ENCODE measurements around the gene NCBP2L.

Gene NCBP2L

DNA sequence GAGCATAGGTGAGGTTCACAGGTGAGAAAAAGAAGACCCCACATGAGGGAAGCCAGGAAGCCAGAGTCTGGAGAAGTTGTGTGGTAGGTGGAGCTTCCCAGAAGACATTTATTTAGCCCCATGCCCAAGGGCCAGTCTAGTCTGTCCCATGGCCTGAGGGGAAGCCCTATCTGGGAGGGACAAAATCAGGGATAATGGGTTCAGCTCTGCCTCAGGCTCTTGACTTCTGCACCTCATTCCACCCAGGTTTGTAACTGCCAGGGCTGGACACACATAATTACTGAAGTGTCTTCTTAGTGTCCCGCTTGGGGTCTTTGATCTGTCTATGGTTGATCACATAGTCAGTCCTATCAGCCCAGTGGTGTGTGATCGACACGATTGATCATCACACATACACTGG is 38.0 kb upstream of the NCBP2L start (continued):
- TF ChIP-seq PRDM2 (tag by site-specific recombination; IDR thresholded peaks at IDR 0.05; ENCODE audit: borderline replicate concordance), result no peak
- TF ChIP-seq ZNF624 (tag by site-specific recombination; IDR thresholded peaks at IDR 0.05), result no peak
- TF ChIP-seq ZNF394 (tag by site-specific recombination; IDR thresholded peaks at IDR 0.05; ENCODE audit: borderline replicate concordance), result no peak
- TF ChIP-seq ZBTB44 (tag by site-specific recombination; IDR thresholded peaks at IDR 0.05), result no peak
- TF ChIP-seq, protein P1, sequence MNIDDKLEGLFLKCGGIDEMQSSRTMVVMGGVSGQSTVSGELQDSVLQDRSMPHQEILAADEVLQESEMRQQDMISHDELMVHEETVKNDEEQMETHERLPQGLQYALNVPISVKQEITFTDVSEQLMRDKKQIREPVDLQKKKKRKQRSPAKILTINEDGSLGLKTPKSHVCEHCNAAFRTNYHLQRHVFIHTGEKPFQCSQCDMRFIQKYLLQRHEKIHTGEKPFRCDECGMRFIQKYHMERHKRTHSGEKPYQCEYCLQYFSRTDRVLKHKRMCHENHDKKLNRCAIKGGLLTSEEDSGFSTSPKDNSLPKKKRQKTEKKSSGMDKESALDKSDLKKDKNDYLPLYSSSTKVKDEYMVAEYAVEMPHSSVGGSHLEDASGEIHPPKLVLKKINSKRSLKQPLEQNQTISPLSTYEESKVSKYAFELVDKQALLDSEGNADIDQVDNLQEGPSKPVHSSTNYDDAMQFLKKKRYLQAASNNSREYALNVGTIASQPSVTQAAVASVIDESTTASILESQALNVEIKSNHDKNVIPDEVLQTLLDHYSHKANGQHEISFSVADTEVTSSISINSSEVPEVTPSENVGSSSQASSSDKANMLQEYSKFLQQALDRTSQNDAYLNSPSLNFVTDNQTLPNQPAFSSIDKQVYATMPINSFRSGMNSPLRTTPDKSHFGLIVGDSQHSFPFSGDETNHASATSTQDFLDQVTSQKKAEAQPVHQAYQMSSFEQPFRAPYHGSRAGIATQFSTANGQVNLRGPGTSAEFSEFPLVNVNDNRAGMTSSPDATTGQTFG (tag by site-specific recombination; IDR thresholded peaks at IDR 0.05; ENCODE audit: borderline replicate concordance), result no peak
- no peak for TF ChIP-seq ZNF449 (tag by site-specific recombination; IDR thresholded peaks at IDR 0.05)

GRCh38 chrX:107741404-107741790 is 36.1 kb upstream of the NCBP2L start:
- TF ChIP-seq GLIS1 (tag by site-specific recombination; IDR thresholded peaks at IDR 0.05), result no peak
- TF ChIP-seq ZFHX2 (tag by site-specific recombination; conservative IDR thresholded peaks at IDR 0.05), result peak; percentile 56
- no peak for TF ChIP-seq ZNF830 (tag by site-specific recombination; IDR thresholded peaks at IDR 0.05; ENCODE audit: low read depth)
- TF ChIP-seq, protein P2, sequence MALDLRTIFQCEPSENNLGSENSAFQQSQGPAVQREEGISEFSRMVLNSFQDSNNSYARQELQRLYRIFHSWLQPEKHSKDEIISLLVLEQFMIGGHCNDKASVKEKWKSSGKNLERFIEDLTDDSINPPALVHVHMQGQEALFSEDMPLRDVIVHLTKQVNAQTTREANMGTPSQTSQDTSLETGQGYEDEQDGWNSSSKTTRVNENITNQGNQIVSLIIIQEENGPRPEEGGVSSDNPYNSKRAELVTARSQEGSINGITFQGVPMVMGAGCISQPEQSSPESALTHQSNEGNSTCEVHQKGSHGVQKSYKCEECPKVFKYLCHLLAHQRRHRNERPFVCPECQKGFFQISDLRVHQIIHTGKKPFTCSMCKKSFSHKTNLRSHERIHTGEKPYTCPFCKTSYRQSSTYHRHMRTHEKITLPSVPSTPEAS (tag by site-specific recombination; IDR thresholded peaks at IDR 0.05), result no peak
- TF ChIP-seq ZNF843 (tag by site-specific recombination; IDR thresholded peaks at IDR 0.05), result no peak
- TF ChIP-seq ZNF488 (tag by site-specific recombination; IDR thresholded peaks at IDR 0.05), result no peak
- no peak for TF ChIP-seq ZNF654 (tag by site-specific recombination; IDR thresholded peaks at IDR 0.05; ENCODE audit: low read depth)
- no peaks in the 10 kb centered on the region for H3K36me3 ChIP-seq (ENCODE audit: control insufficient read depth in 2 of 2, insufficient read depth in 1 of 2, low read length in 2 of 2)
- no peaks in the 10 kb centered on the region for H3K9me3 ChIP-seq (ENCODE audit: control insufficient read depth, insufficient read depth, low read depth, low read length)
- H3K4me1 ChIP-seq (ENCODE audit: control insufficient read depth, insufficient read depth, low read length), result peaks cover 27% of the 10 kb centered on the region
- H3K4me3 ChIP-seq (ENCODE audit: low read depth, low read length), result no peak overlapping the region
- CTCF ChIA-PET, result interaction anchor here (1.1 to 1.5 kb wide), 4 partner anchors 10 to 153 kb away, joined by 3 to 5 read pairs (median 4); no protein-coding TSS in a partner anchor
- H3K27ac ChIP-seq (ENCODE audit: extremely low read depth, low read depth, low read length), result peak overlapping the region; percentile 83
- POLR2A ChIA-PET, result interaction anchor here (0.6 to 2.2 kb wide), 9 partner anchors 8 to 106 kb away, joined by 3 to 12 read pairs (median 4); partner anchors contain the start of gene TSC22D3
